A549 treated with RU486 at 1 μM for 4 hours (cell line): ENCODE data around the gene HPCAL1. TPM values are rescaled to one million over a fixed set of nuclear protein-coding genes. Genes with fewer than 3 reads are reported as not detected.

Experiments
- total RNA-seq: library from RNA; stranded (reverse); fragments of 200-300 nt; extraction: Qiagen RNA extraction; gene quantifications from 5 replicates; pipeline ENCODE4 v1.2.3, GENCODE V29; 2022; ENCODE audit warnings: low read depth

Gene HPCAL1
- total RNA-seq: 85.7 to 141 TPM (median 121 TPM) in 5 replicates

DNA sequence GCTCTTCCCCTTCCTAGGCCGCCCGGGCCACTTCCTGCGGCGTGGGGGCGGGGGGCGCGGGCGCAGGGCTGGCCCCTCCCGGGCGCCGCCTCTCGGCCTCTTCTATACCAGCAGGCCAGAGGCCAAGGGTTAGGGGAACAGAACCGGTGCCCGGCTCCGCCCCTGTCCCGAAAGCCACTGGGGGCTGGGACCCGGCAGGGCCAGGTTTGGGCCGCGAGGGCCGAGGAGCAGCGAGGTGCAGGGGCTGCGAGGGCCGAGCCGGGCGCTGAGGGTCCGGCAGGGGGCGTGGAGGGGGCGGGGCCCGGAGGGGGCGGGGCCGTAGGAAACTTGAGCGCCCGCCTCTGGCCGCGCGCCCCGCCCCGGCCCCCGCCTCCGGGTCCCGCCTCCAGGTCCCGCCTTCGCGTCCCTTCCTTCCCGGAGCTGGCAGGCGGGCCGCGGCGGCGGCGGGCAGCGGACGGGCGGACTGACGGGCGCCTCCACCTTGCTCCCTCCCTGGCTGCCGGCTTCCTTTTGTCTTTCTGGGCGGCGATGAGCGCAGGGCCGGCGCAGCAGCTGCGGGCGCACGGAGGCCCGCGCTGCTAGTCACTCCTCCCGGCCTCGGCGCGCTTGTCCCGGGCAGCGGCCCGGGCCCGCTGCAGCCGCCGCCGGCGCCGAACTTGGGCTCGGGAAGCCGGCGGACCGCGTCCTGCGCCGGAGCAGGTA is at the start of gene HPCAL1:
Gene HPCAL1 (plus strand): TSS at position 426 of the 702 bp plus-strand sequence. CDS start 116,854 bp downstream, outside the sequence.

DNA sequence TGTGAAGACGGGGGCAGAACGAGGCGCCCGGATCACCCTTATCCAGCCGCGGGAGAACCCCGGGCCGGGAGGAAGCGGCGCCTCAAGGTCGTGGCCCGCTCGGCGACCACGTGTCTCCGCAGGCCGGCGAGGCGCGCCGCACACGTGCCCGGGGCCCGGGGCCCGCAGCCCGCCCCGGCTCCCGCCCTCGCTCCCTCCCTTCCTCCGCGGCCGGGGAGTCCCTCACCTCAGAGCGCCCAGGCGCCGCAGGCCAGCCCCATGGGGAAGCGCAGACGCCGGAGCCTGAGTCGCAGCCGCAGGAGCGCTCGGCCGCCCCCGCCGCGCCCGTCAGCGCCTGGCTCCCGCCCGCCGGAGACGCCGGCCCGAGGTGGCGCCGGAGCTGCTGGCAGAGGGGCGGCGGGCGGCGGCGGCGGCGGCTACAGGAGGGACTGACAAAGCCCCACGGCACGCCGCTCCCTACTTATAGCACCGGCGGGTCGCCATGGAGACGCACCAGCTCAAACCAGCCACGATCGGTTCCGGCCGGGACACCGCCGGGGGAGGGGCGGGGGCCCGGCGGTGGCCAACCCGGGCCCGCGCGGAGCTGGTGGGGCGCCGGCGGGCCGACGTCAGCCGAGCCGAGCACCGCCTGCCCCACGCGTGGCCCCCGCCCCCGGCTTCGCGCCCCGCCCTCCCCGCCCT is 145.3 kb downstream of the HPCAL1 start, which contains the start of gene ODC1:
Gene ODC1 (minus strand): TSS at position 433 of the 681 bp plus-strand sequence. CDS start 3,295 bp downstream, outside the sequence.

Other genes with a start within 250 kb of the HPCAL1 start
- 0.90 to 1.6 TPM (median 1.4 TPM) in 5 replicates for gene CYS1, start 222.5 kb upstream of the HPCAL1 start, total RNA-seq
- gene RRM2, start 180.2 kb upstream of the HPCAL1 start, total RNA-seq: 185 to 280 TPM (median 213 TPM) in 5 replicates
- 133 to 156 TPM (median 144 TPM) in 5 replicates for gene ODC1, start 145.4 kb downstream of the HPCAL1 start, total RNA-seq